HUDEP-2 (cell line): ENCODE measurements around the gene NFAT5.
"Not testable (repeated sequence)": the region's sequence is repeated elsewhere in the genome, so short reads cannot be mapped to it uniquely, and the experiment has no call there.

ENCODE experiments used
- DNase-seq, 76 experiments: peaks; one replicate each; lab custom pipeline; 2025; ENCODE audit not compliant: unreplicated experiment in 76 of 76; lab: John Stamatoyannopoulos, UW

Gene NFAT5

DNA sequence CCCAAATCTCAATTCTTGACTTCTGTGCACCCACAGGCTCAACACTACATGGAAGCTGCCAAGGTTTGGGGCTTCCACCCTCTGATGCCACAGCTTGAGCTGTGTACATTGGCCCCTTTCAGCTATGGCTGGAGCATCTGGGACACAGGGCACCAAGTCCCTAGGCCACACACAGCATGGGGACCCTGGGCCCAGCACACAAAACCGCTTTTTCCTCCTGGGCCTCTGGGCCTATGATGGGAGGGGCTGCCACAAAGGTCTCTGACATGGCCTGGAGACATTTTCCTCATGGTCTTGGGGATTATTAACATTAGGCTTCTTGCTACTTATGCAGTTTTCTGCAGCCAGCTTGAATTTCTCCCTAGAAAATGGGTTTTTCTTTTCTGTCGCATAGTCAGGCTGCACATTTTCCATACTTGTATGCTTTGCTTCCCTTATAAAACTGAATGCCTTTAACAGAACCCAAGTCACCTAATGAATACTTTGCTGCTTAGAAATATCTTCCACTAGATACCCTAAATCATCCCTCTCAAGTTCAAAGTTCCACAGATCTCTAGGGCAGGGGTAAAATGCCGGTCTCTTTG, 70.9 kb downstream of the NFAT5 start:
- DNase-seq: not testable (repeated sequence)

DNA sequence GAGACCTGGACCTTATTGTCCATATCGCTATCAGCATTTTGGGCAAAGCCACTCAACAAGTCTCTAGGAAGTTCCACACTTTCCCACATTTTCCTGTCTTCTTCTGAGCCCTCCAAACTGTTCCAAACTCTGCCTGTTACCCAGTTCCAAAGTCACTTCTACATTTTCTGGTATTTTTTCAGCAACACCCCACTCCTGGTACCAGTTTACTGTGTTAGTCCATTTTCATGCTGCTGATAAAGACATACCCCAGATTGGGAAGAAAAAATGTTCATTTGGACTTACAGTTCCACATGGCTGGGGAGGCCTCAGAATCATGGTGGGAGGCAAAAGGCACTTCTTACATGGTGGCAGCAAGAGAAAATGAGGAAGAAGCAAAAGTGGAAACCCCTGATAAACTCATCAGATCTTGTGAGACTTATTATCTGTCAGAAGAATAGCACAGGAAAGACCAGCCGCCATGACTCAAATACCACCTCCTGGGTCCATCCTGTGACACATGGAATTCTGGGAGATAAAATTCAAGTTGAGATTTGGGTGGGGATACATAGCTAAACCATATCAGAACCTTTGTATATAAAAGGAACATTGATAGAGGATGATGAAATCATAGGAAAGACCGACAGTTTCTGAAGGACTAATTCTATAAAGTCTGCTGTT, 71.6 kb downstream of the NFAT5 start:
- not testable (repeated sequence) for DNase-seq

DNA sequence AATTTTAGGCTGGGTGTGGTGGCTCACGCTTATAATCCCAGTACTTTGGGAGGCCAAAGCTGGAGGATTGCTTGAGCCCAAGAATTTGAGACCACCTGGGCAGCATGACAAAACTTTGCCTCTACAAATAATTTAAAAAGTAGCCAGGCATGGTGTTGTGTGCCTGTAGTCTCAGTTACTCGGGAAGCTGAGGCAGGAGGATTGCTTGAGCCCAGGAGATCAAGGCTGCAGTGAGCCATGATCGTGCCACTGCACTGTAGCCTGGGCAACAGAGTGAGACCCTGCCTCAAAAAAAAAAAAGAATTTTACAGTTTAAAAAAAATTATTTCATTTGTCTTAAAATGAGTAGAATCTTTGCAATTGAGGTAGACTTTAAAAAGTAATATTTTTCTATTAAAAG, 78.2 kb downstream of the NFAT5 start:
- not testable (repeated sequence) for DNase-seq

DNA sequence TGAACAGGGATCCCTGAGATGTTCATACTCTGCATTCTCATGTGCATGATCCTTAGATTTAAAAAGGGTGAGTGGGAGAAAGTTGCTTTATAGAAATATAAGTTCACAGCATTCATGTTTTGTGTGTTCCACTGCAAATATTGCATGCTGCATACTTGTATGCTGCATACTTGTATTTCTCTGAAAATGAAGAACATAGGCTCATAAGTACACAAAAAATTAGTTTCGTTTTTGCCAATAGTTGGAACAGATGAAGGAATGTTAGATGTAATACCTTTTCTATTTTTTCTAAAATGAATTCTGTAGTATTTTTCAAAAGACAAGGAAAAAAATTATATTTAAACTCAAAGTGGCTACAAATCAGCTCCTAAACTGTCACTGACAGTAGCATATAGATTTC, 79.0 kb downstream of the NFAT5 start:
- no peak for DNase-seq

DNA sequence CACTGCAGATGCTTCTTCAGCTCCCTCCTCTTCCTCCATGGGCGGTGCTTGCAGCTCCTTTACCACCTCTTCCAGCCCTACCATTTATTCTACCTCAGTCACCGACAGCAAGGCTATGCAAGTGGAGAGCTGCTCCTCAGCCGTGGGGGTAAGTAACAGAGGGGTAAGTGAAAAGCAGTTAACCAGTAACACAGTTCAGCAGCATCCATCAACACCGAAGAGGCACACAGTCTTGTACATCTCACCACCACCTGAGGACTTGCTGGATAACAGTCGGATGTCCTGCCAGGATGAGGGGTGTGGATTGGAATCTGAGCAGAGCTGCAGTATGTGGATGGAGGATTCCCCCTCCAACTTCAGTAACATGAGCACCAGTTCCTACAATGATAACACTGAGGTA, 81.3 kb downstream of the NFAT5 start:
- DNase-seq: no peak

DNA sequence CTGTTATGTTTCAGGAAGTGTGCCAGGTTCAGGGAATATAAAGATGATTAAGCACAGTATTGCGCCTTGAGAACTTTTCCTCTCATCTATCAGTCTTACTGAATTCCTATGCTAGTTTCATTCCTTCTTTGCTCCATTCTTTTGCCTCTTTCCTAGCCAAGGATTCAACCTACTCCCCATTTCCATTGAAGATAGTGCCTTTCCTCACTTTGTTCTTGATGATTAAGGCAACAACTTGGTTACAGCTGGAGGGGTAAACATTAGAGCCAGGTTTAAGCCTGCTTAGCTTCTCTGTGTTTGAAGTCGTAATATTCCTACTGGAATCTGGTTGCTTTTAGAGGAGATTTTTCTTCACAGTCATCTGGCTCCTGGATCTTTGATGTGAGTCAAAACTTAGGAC, 85.5 kb downstream of the NFAT5 start:
- no peak for DNase-seq

DNA sequence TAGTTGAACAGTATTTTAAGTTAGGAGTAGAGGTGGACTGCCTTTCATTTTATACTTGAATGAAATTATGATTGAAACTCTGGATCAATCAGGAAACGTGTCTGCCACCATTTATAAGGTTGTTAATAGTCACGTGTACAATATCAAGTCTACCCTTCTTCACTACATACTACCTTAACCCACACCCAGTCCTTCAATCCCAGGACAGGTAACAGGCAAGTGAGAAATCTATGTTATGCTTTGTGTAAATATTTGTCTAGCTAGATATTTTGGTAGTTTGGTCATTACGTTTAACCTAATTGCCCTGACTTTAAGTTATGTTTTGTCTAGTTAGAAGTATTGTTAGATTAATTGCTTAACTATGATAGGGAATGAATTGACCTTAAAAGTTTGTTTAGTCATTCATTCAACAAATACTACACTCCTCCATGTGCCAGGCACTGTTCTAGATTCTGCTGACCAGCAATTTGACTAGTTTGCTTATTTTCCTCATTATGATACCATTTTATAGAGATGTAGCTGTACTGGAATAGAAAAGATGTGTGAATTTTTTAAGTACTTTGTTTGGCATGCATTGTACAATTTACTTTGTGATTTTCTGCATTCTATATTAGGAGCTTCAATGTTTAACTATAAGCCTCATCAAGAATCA, 88.6 kb downstream of the NFAT5 start:
- no peak for DNase-seq

DNA sequence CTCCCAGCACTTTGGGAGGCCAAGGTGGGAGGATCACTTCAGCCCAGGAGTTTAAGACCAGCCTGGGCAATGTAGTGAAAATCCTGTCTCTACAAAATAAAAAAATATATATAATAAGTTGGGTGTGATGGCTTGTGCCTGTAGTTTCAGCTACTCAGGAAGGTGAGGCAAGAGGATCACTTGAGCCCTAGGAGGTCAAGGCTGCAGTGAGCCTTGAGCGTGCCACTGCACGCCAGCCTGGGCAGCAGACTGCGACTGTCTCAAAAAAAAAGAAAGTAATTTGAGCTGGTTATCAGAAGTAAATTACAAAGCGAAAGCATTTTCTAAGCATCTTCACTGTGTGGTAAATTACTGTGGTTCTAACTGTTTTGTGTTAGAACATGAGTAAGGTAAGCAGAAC, 94.4 kb downstream of the NFAT5 start:
- DNase-seq: no peak

DNA sequence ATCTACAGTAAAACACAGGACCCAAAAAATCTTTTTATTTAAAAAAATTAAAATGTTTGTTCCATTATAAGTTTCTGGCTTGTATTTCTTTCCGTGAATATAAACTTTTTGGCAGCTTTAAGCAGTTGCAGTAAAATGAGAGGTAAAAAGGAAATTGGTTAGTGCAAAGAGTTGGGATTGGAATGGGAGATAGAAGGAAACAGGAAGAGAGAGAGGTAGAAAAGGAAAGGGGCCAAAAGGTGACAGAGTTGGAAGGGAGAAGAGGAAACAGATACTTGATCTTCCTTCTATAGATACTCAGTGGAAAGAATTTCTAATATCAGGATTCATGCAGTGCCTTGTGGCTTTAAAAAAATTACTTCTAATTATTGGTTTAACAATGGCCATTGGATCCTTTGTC, 97.1 kb downstream of the NFAT5 start:
- no peak for DNase-seq

DNA sequence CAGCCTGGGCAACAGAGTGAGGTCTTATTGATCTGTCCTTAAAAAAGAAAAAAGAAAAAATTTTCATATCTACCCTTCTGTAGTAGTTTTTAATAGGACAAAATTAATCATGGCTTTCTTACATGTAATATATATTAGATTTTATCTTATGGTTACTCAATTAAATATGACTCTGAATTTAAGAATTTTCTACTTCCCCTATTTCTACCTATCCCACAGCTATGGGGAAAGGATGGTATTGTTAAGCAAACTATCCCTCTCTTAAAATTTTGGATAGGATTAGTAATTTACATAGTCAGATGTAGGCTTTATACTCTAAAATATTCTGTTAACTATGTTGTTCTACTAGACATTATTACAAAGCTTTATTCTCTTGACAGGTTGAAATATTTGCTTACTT, 98.1 kb downstream of the NFAT5 start:
- DNase-seq: no peak

DNA sequence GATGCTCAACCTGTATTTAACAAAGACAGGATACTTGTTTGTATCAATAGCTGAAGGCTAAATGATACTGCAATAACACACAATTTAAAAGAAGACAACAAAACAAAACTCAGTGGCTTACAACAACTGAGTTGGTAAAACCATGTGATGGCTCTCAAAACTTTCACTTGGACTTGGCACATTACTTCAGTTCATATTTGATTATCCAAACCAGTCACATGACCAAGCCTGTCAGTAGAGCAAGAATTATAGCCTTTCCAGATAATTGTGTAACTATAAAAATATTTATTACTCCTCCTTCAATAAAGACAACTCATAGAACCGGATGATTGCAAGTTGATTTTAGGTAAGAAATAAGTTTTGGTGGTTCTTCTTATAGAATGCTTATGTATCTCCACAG, 103.8 kb downstream of the NFAT5 start:
- DNase-seq: no peak

DNA sequence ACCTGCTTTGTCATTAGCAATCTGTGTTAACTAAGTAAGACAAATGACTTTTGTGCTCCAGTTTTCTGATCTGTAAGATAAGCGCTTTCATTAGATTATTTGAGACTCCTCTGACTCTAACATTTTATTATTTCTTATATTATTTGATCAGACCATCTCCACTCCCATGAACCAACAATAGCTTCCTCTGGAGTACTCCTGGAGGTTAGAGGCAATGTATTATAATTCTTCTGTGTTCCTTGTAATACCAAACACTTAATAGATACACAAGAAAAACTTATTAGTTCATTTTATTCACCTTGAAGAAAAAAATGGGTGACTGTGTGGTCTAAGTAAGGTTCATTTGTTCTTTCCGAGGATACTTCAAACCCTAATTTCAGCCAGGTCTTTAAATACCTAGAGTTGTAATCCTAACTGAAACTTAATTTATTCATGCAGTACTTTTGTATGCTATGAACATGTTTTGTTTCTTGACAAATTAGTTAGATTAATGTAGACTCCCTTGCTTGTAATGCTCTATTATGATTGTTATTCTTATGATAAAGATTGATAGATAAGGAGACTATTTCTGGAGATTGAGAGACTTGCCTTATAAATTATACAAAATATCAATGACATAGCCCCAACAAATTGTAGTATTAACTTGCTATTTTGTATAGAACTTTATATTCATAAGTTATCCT, 106.7 kb downstream of the NFAT5 start:
- DNase-seq: no peak

DNA sequence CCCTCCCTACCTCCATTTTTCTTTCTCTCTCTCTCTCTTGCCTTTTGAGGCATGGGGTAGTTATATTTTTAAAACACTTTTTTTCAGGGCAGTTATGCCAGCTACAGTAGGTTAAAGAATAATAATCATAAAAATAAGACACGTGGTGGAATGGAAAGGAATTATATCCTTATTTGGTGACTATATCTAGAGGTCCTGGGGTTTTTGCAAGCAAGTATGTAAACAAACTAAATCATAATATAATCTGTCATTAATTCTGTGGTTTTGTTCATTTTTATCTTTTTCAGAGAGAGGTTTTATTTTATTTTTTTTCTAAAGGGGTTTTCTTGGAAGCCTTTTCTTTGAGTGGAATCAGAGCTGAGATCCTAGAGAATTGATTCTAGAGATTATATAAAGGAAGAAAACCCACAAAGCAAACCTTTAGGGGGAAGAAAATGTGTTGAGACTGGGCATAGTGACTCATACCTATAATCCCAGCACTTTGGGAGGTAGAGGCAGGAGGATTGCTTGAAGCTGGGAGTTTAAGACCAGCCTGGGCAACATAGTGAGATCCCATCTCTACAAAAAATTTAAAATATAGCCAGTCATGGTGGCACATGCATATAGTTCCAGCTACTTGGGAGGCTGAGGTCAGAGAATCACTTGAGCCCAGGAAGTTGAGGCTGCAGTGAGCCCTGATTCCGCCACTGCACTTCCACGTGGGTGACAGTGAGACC, 107.4 kb downstream of the NFAT5 start:
- no peak for DNase-seq

DNA sequence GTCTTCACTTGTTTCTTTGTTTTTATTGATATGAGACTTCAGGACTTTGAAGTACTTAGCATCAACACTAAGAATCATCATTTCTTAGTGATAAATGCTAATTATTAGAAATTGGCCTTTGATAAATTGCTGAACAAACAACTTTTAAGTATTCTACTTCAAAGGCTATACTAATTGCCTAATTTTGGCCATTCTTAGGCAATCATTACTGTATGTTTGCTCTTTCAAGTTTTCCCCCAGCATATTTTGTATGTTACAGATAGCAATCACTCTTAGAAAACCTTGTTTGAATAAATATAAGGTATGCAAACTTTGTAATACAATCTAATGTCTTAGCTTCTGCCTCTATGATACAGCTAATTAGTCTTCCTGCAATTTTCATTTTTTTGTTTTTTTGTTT, 114.6 kb downstream of the NFAT5 start:
- no peak for DNase-seq

DNA sequence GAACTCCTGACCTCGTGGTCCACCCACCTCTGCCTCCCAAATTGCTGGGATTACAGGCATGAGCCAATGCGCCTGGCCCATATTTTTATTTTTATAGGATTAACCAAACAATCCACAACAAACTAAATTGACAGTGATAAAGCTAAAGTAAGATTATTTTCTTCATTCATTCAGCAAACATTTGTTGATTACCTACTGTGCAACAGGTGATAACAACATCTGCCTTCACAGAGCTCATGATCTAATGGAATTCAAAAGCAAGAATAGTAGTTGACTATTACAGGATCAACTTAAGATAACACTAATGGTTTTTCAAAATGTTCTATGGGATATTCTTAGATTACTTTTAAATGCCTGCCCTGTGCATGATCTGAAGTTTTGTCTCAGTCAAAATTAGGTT, 122.8 kb downstream of the NFAT5 start:
- no peak for DNase-seq

DNA sequence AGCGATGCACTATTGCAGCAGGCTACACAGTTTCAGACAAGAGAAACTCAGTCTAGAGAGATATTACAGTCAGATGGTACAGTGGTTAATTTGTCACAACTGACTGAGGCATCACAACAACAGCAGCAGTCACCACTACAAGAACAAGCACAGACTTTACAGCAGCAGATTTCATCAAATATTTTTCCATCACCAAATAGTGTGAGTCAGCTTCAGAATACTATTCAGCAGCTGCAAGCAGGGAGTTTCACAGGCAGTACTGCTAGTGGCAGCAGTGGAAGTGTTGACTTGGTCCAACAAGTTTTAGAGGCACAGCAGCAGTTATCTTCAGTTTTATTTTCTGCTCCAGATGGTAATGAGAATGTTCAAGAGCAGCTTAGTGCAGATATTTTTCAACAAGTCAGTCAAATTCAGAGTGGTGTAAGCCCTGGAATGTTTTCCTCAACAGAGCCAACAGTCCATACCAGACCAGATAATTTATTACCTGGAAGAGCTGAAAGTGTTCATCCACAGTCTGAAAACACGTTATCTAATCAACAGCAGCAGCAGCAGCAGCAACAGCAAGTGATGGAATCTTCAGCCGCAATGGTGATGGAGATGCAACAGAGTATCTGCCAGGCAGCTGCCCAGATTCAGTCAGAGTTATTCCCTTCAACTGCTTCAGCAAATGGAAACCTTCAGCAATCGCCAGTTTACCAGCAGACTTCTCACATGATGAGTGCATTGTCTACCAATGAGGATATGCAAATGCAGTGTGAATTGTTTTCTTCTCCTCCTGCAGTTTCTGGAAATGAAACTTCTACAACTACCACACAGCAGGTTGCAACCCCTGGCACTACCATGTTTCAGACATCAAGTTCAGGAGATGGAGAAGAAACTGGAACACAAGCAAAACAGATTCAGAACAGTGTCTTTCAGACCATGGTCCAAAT, 126.5 kb downstream of the NFAT5 start:
- no peak for DNase-seq

DNA sequence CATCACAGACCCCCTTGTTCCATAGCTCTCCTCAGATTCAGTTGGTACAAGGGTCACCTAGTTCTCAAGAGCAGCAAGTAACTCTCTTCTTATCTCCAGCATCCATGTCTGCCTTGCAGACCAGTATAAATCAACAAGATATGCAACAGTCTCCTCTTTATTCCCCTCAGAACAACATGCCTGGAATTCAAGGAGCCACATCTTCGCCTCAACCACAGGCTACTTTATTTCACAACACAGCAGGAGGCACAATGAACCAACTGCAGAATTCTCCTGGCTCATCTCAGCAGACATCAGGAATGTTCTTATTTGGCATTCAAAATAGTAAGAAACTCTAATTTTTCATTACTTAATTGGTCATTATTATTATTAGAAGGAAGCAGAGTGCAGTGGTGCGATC, 128.2 kb downstream of the NFAT5 start:
- no peak for DNase-seq

DNA sequence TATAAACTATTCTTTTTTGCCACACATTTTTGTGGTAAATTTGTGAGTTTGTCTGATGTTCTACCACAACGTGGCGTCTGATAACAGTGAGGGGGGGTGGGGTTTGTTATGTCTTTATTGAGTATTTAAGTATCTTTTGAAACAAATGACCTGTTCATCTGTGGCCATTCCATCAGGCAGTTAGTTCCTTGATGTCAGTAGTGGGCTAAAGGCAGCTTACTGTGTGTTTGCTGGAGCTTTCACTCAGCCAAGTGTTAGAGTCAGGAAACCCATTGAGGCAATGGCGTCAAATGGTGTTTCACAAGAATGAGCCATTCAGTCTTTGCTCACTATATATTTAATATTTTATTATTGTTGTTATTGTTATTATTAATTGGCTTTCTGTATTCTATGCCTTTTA, 132.6 kb downstream of the NFAT5 start:
- DNase-seq: no peak

DNA sequence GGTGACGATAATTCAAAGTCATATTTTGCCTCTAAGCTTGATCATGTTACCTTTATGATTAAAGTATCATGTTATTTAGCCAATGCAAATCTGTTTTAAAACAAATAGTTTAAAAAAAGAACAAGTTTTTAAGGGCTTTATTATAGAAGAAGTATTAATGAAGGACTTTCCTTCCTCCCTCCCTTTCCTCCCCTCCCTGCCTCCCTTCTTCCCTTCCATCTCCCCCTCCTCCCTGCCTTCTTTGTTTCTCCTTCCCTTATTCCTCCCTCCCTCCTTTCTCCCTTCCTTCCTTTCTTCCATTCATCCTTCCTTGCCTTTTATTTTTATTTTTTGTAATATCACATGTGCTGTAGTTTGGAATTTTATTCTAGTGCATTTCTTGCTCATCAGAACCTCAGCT, 134.1 kb downstream of the NFAT5 start:
- no peak for DNase-seq

DNA sequence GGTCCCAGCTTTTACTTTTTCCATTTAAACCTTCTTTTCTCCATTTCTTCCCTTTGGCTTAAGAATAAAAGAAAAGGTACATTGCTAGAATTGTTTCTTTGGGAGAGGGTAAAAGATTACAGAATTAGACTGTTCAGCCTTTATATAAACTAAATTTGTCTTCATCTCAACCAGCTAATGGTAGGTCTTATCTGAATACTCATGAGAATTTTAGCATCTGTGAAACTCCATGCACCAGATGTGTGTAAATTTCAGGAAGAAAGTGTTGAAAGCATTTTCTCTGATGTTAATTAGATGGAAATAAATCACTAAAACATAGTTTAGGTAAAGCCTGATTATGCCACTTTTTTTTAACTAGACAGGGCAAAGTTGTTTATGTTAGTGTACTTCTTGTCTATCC, 135.7 kb downstream of the NFAT5 start:
- DNase-seq: no peak
